Liver (tissue), 3 donors: ENCODE measurements around the gene C16orf86.

Experiments
- TAF1 ChIP-seq: conservative IDR thresholded peaks from 2 replicates; pipeline ENCODE4 v1.6.1; 2016; ENCODE audit warnings: antibody characterized with exemption, mild to moderate bottlenecking
- TF ChIP-seq, protein P1 (sequence below): fragments of 150-350 bp; IDR thresholded peaks from 2 replicates; pipeline ENCODE4 v1.5.1; 2017; ENCODE audit warnings: improper control_type of control experiment, low read depth, low read length; ENCODE audit not compliant: missing input control
- TF ChIP-seq, protein P2 (sequence below): IDR thresholded peaks from 2 replicates; pipeline ENCODE4 v1.6.1; 2016; ENCODE audit warnings: antibody characterized with exemption, mild to moderate bottlenecking
- donor health status: healthy.
- donor health status: healthy.

DNA sequence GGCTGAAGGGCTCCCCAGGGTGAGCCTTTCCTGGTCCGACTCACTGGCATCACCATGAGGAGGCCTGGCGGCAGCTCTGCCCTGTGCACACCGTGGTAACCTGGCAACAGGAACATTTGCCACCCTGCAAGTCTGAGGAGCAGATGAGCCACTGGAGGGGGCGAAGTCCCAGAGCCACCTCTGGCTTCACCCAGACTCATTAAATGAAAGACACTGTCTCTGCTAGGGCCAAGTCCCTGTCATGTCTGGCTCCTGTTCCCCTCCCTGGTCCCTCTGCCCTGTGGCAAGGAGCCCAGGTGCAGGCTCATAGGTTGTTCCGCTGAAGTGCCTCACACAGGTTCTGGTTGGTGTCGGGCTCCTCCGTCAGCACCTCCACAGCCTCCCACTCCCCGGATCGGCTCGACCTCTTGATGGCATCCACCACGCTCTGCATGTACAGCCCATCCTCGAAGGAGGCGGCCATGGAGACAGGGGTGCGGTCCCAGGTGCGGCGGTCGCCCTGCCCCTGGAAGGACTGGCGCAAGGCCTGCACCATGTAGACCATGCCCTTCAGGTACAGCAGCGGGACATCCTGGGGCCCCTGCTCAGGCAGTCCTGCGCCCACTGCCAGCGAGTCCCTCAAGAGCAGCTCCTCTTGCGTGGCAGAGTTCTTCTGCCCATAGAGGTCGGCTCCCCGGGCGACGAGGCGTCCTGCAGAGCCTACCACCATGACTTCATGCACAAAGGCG lies 8.4 kb downstream of the C16orf86 start:
- TF ChIP-seq, protein P1, sequence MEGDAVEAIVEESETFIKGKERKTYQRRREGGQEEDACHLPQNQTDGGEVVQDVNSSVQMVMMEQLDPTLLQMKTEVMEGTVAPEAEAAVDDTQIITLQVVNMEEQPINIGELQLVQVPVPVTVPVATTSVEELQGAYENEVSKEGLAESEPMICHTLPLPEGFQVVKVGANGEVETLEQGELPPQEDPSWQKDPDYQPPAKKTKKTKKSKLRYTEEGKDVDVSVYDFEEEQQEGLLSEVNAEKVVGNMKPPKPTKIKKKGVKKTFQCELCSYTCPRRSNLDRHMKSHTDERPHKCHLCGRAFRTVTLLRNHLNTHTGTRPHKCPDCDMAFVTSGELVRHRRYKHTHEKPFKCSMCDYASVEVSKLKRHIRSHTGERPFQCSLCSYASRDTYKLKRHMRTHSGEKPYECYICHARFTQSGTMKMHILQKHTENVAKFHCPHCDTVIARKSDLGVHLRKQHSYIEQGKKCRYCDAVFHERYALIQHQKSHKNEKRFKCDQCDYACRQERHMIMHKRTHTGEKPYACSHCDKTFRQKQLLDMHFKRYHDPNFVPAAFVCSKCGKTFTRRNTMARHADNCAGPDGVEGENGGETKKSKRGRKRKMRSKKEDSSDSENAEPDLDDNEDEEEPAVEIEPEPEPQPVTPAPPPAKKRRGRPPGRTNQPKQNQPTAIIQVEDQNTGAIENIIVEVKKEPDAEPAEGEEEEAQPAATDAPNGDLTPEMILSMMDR: no peak
- TF ChIP-seq, protein P2, sequence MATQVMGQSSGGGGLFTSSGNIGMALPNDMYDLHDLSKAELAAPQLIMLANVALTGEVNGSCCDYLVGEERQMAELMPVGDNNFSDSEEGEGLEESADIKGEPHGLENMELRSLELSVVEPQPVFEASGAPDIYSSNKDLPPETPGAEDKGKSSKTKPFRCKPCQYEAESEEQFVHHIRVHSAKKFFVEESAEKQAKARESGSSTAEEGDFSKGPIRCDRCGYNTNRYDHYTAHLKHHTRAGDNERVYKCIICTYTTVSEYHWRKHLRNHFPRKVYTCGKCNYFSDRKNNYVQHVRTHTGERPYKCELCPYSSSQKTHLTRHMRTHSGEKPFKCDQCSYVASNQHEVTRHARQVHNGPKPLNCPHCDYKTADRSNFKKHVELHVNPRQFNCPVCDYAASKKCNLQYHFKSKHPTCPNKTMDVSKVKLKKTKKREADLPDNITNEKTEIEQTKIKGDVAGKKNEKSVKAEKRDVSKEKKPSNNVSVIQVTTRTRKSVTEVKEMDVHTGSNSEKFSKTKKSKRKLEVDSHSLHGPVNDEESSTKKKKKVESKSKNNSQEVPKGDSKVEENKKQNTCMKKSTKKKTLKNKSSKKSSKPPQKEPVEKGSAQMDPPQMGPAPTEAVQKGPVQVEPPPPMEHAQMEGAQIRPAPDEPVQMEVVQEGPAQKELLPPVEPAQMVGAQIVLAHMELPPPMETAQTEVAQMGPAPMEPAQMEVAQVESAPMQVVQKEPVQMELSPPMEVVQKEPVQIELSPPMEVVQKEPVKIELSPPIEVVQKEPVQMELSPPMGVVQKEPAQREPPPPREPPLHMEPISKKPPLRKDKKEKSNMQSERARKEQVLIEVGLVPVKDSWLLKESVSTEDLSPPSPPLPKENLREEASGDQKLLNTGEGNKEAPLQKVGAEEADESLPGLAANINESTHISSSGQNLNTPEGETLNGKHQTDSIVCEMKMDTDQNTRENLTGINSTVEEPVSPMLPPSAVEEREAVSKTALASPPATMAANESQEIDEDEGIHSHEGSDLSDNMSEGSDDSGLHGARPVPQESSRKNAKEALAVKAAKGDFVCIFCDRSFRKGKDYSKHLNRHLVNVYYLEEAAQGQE: no peak
- no peak for TF ChIP-seq TAF1
